HG03097 (cell line): ENCODE measurements around the gene SRCAP.

ENCODE experiments used
- ATAC-seq: cut with Tn5 transposase; IDR thresholded peaks from one replicate; pipeline ENCODE4 v1.9.1; 2021; ENCODE audit not compliant: unreplicated experiment, low FRiP score

The SRCAP gene

DNA sequence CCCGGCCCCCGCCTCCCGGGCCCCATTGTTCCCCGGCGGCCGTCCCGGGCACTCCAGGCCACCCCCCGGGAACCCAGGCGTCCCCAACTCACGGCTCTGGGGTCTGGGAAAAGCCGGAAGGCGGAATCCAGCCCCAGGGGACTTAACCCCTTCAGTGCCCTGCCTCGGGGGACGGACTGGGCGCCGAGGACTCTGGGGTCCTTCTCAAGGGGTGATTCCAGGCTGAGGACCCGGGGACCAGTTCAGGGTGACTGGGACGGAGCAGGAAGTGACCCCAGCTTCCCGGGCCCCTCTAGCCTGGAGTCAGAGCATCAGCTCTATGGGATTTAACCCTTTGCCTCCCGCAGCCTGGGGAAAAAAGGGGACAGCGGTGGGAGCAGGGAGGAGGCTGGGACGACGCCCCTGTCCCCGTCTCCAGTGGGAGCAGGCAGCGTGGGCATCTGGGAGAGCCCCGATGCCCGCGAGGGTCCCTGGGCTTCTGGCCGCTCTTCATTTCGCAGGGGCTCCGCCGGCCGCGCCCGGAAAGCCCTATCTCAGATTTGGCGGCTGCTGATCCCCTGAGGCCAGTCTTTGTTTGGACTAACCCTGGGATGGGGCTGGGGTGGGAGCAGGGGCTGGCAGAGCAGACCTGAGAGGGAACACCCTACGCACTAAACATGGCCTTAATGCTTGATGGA lies 88.1 kb downstream of the SRCAP start, which contains the start of gene ZNF629:
ZNF629 (minus strand) TSS at position 270 of the 677 bp plus-strand sequence. CDS start 2,723 bp downstream, outside the sequence.
- no peak for ATAC-seq

DNA sequence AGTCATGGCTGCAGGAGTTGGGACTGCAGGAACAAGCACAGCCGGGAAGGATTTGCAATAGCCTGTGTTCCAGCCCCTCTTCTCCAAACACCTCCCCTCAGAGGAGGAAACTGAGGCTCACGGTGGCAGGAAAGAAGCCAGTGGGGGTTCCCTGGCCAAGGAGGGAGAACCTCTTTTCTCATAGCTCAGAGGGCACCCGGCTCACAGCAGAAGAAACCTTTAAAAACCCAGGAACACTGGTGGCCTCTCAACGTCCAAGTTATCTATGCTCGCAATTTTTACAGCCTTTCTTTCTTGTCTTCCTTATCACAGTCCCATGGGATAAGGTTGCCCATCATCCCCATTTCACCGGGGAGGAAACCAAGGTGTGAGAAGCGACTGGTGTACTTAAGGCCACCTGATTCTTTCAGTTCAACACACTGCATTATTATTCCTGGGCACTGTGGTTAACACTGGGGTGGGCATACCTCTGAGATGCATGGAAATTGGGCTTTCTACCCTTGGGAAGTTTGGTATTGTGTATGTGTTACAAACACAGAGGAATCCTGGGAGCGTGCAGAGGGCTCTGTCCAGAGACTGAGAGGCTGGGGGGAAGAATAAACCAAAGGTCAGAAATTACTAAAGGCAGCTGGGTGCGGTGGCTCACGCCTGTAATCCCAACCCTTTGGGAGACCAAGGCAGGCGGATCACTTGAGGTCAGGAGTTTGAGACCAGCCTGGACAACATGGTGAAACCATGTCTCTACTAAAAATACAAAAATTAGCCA lies 88.8 kb downstream of the SRCAP start:
- ATAC-seq: no peak
